Activated CD8-positive, alpha-beta memory T cell treated with anti-CD3 and anti-CD28 coated beads for 36 hours (primary cell): Measurements from ENCODE around the gene MED12. TPM values are rescaled to one million over a fixed set of nuclear protein-coding genes. Genes with fewer than 3 reads are reported as not detected.

ENCODE experiments used
- CTCF ChIA-PET: fragments of 350-600 bp; sonication (Branson Sonifier 250); formaldehyde crosslinking; loops from one replicate; lab custom pipeline; 2021; ENCODE audit warnings: antibody characterized with exemption; lab: Charles Lee
- POLR2A ChIA-PET: fragments of 350-600 bp; sonication (Branson Sonifier 250); formaldehyde crosslinking; loops from one replicate; lab custom pipeline; 2021; ENCODE audit warnings: antibody characterized with exemption; lab: Charles Lee
- total RNA-seq, 2 experiments: library from RNA; stranded (reverse); gene quantifications; one replicate each; pipeline ENCODE4 v1.2.3, GENCODE V29; 2021

Gene MED12
- total RNA-seq, 2 experiments from 2014 or later, result 49.0 to 56.8 TPM

GRCh38 chrX:71147496-71148277, 29.3 kb downstream of the MED12 start:
- CTCF ChIA-PET, result no interaction called here
- POLR2A ChIA-PET, result interaction anchor here (1.0 kb wide), 1 partner anchor 29 kb away, joined by 3 read pairs; the partner anchor contains the start of gene MED12

- ChIA-PET CTCF (no interaction called here), POLR2A (no interaction called here)
Observed at GRCh38 chrX:71148278-71148663, 29.9 kb downstream of the MED12 start.

- CTCF ChIA-PET, result interaction anchor here (0.6 kb wide), 1 partner anchor 174 kb away, joined by 3 read pairs; no protein-coding TSS in a partner anchor
- POLR2A ChIA-PET, result interaction anchor here (0.6 kb wide), 1 partner anchor 218 kb away, joined by 3 read pairs; no protein-coding TSS in a partner anchor
Observed at GRCh38 chrX:71151366-71151765, 33.0 kb downstream of the MED12 start.

GRCh38 chrX:71154196-71154595, 35.8 kb downstream of the MED12 start:
- POLR2A ChIA-PET, result no interaction called here
- CTCF ChIA-PET, result no interaction called here

GRCh38 chrX:71154641-71155040, 36.2 kb downstream of the MED12 start:
- ChIA-PET POLR2A (no interaction called here), CTCF (no interaction called here)

- POLR2A ChIA-PET, result interaction anchor here (0.7 kb wide), 1 partner anchor 44 kb away, joined by 3 read pairs; no protein-coding TSS in a partner anchor
- CTCF ChIA-PET, result interaction anchor here (1.4 kb wide), 1 partner anchor 30 kb away, joined by 3 read pairs; no protein-coding TSS in a partner anchor
Observed at GRCh38 chrX:71158603-71159002, 40.2 kb downstream of the MED12 start.

- CTCF ChIA-PET, result interaction anchor here (1.4 kb wide), 1 partner anchor 31 kb away, joined by 3 read pairs; no protein-coding TSS in a partner anchor
Observed at GRCh38 chrX:71159335-71159734, 40.9 kb downstream of the MED12 start.

GRCh38 chrX:71160475-71160874, 42.1 kb downstream of the MED12 start:
- POLR2A ChIA-PET, result no interaction called here
- CTCF ChIA-PET, result no interaction called here

More at GRCh38 chrX:71159335-71159734, 40.9 kb downstream of the MED12 start:
- POLR2A ChIA-PET, result interaction anchor here (0.7 kb wide), 1 partner anchor 45 kb away, joined by 3 read pairs; no protein-coding TSS in a partner anchor

- CTCF ChIA-PET, result no interaction called here
- POLR2A ChIA-PET, result no interaction called here
Observed at GRCh38 chrX:71162981-71163380, 44.6 kb downstream of the MED12 start.

GRCh38 chrX:71164071-71164470, 45.7 kb downstream of the MED12 start:
- POLR2A ChIA-PET, result no interaction called here
- CTCF ChIA-PET, result no interaction called here

GRCh38 chrX:71166461-71166860, 48.1 kb downstream of the MED12 start:
- CTCF ChIA-PET, result no interaction called here
- POLR2A ChIA-PET, result no interaction called here

- ChIA-PET CTCF (no interaction called here), POLR2A (no interaction called here)
Observed at GRCh38 chrX:71167031-71167781, 48.8 kb downstream of the MED12 start.

- CTCF ChIA-PET, result interaction anchor here (1.8 kb wide), 1 partner anchor 11 kb away, joined by 4 read pairs; no protein-coding TSS in a partner anchor
Observed at GRCh38 chrX:71168134-71168533, 49.7 kb downstream of the MED12 start.

GRCh38 chrX:71169586-71169985, 51.2 kb downstream of the MED12 start:
- ChIA-PET CTCF (interaction anchor here (0.6 to 1.8 kb wide), 2 partner anchors 9 to 33 kb away, joined by 3 to 4 read pairs; no protein-coding TSS in a partner anchor), POLR2A (no interaction called here)

More at GRCh38 chrX:71168134-71168533, 49.7 kb downstream of the MED12 start:
- POLR2A ChIA-PET, result no interaction called here

GRCh38 chrX:71170660-71171059, 52.3 kb downstream of the MED12 start:
- CTCF ChIA-PET, result no interaction called here
- POLR2A ChIA-PET, result no interaction called here

- POLR2A ChIA-PET, result no interaction called here
- CTCF ChIA-PET, result no interaction called here
Observed at GRCh38 chrX:71171110-71171801, 52.9 kb downstream of the MED12 start.

GRCh38 chrX:71173440-71173839, 55.0 kb downstream of the MED12 start:
- ChIA-PET CTCF (interaction anchor here (0.8 kb wide), 1 partner anchor 147 kb away, joined by 5 read pairs; no protein-coding TSS in a partner anchor), POLR2A (no interaction called here)

GRCh38 chrX:71174795-71175194, 56.4 kb downstream of the MED12 start:
- ChIA-PET POLR2A (no interaction called here), CTCF (no interaction called here)

- CTCF ChIA-PET, result interaction anchor here (0.5 kb wide), 1 partner anchor 212 kb away, joined by 4 read pairs; no protein-coding TSS in a partner anchor
- POLR2A ChIA-PET, result no interaction called here
Observed at GRCh38 chrX:71175531-71175930, 57.1 kb downstream of the MED12 start.
